ENCODE results near the gene AIF1.
A peak's percentile ranks its signal among the peaks of the same experiment; 100 is the strongest.

AIF1 gene

GRCh38 chr6:31642798-31643570 is 27.9 kb downstream of the AIF1 start:
- H3K4me3 ChIP-seq (ENCODE audit: control insufficient read depth, low read depth, low read length): no peak overlapping the region
- TF ChIP-seq CTCF (IDR thresholded peaks at IDR 0.05; ENCODE audit: control insufficient read depth, insufficient read depth, low read depth, low read length, missing control alignments): no peak
- DNase-seq (ENCODE audit: low read depth): no peak

GRCh38 chr6:31643818-31644454 is 28.9 kb downstream of the AIF1 start:
- no peak for DNase-seq (ENCODE audit: low read depth)
- H3K4me3 ChIP-seq (ENCODE audit: control insufficient read depth, low read depth, low read length): no peak overlapping the region
- no peak for TF ChIP-seq CTCF (IDR thresholded peaks at IDR 0.05; ENCODE audit: control insufficient read depth, insufficient read depth, low read depth, low read length, missing control alignments)

- no peak for TF ChIP-seq CTCF (IDR thresholded peaks at IDR 0.05; ENCODE audit: control insufficient read depth, insufficient read depth, low read depth, low read length, missing control alignments)
- no peak overlapping the region for H3K4me3 ChIP-seq (ENCODE audit: control insufficient read depth, low read depth, low read length)
- DNase-seq (ENCODE audit: low read depth): no peak
Observed at GRCh38 chr6:31645325-31645724, 30.3 kb downstream of the AIF1 start.

GRCh38 chr6:31651602-31652191 is 36.7 kb downstream of the AIF1 start:
- TF ChIP-seq CTCF (IDR thresholded peaks at IDR 0.05; ENCODE audit: control insufficient read depth, insufficient read depth, low read depth, low read length, missing control alignments): no peak
- peak; percentile 35 for DNase-seq (ENCODE audit: low read depth)
- H3K4me3 ChIP-seq (ENCODE audit: control insufficient read depth, low read depth, low read length): peak overlapping the region; percentile 89

- peak overlapping the region; percentile 89 for H3K4me3 ChIP-seq (ENCODE audit: control insufficient read depth, low read depth, low read length)
- no peak for TF ChIP-seq CTCF (IDR thresholded peaks at IDR 0.05; ENCODE audit: control insufficient read depth, insufficient read depth, low read depth, low read length, missing control alignments)
- peak; percentile 68 for DNase-seq (ENCODE audit: low read depth)
Observed at GRCh38 chr6:31652925-31653724, 38.1 kb downstream of the AIF1 start.

Measured in AG09309 (cell line).